Kidney tubule cell (primary cell): ENCODE measurements around the gene FERMT3.
A peak's percentile ranks its signal among the peaks of the same experiment; 100 is the strongest.

ENCODE experiments used
- DNase-seq: peaks from one replicate; pipeline ENCODE4 v3.0.0-alpha.2; 2018; ENCODE audit warnings: low spot score

FERMT3 gene

GRCh38 chr11:64186492-64187165, 19.9 kb upstream of the FERMT3 start:
- DNase-seq = no peak

- no peak for DNase-seq
Measured at GRCh38 chr11:64192434-64192833, 14.1 kb upstream of the FERMT3 start.

GRCh38 chr11:64196626-64197025, 9.9 kb upstream of the FERMT3 start:
- DNase-seq = no peak

GRCh38 chr11:64198511-64198910, 8.0 kb upstream of the FERMT3 start:
- DNase-seq = no peak

GRCh38 chr11:64201543-64201942, 5.0 kb upstream of the FERMT3 start:
- no peak for DNase-seq

- DNase-seq = no peak
Measured at GRCh38 chr11:64202992-64203391, 3.5 kb upstream of the FERMT3 start.

GRCh38 chr11:64203421-64204079, 3.0 kb upstream of the FERMT3 start:
- no peak for DNase-seq

GRCh38 chr11:64204080-64204440, 2.5 kb upstream of the FERMT3 start:
- no peak for DNase-seq

GRCh38 chr11:64204464-64204989, 2.0 kb upstream of the FERMT3 start:
- peak; percentile 85 for DNase-seq

- no peak for DNase-seq
Measured at GRCh38 chr11:64207256-64208085, 950 bp downstream of the FERMT3 start.

GRCh38 chr11:64208086-64208795, 1.7 kb downstream of the FERMT3 start:
- no peak for DNase-seq

- DNase-seq = no peak
Measured at GRCh38 chr11:64208796-64209562, 2.5 kb downstream of the FERMT3 start.

- no peak for DNase-seq
Measured at GRCh38 chr11:64209563-64209843, 3.0 kb downstream of the FERMT3 start.

- no peak for DNase-seq
Measured at GRCh38 chr11:64210301-64211020, 3.9 kb downstream of the FERMT3 start.

GRCh38 chr11:64211181-64211872, 4.8 kb downstream of the FERMT3 start:
- no peak for DNase-seq

GRCh38 chr11:64216879-64217278, 10.4 kb downstream of the FERMT3 start:
- DNase-seq = no peak

GRCh38 chr11:64218628-64219353, 12.3 kb downstream of the FERMT3 start:
- DNase-seq = no peak

- DNase-seq = no peak
Measured at GRCh38 chr11:64219354-64219684, 12.8 kb downstream of the FERMT3 start.

GRCh38 chr11:64219755-64220154, 13.2 kb downstream of the FERMT3 start:
- no peak for DNase-seq

GRCh38 chr11:64220271-64220670, 13.8 kb downstream of the FERMT3 start:
- no peak for DNase-seq
